Activated naive CD4-positive, alpha-beta T cell treated with anti-CD3 and anti-CD28 coated beads for 36 hours (primary cell): ENCODE data around the gene MTMR3. TPM values are rescaled to one million over a fixed set of nuclear protein-coding genes. Genes with fewer than 3 reads are reported as not detected.
"Not testable (repeated sequence)": the region's sequence is repeated elsewhere in the genome, so short reads cannot be mapped to it uniquely, and the experiment has no call there.

Experiments used
- CTCF ChIA-PET: fragments of 350-600 bp; sonication (Branson Sonifier 250); formaldehyde crosslinking; loops from one replicate; lab custom pipeline; 2021; ENCODE audit warnings: antibody characterized with exemption; lab: Charles Lee
- DNase-seq: peaks from one replicate; pipeline ENCODE4 v3.0.0-alpha.2; 2020
- H3K27ac Mint-ChIP-seq: one replicate; pipeline ENCODE4 v1.8.0; 2021; ENCODE audit warnings: mild to moderate bottlenecking, mixed read lengths
- H3K27me3 Mint-ChIP-seq: one replicate; pipeline ENCODE4 v1.8.0; 2021; ENCODE audit warnings: low read depth, mixed read lengths
- H3K36me3 Mint-ChIP-seq: one replicate; pipeline ENCODE4 v1.8.0; 2021; ENCODE audit warnings: low read depth, mixed read lengths
- H3K4me1 Mint-ChIP-seq: one replicate; pipeline ENCODE4 v1.8.0; 2021; ENCODE audit warnings: low read depth, mixed read lengths
- H3K4me3 Mint-ChIP-seq: one replicate; pipeline ENCODE4 v1.8.0; 2021; ENCODE audit warnings: mild to moderate bottlenecking, moderate library complexity, mixed read lengths
- H3K9me3 Mint-ChIP-seq: one replicate; pipeline ENCODE4 v1.8.0; 2021; ENCODE audit warnings: mixed read lengths
- intact Hi-C: fragments of 100-400 bp; cut with micrococcal nuclease; formaldehyde crosslinking; loops from one replicate; pipeline ENCODE4 v1.15.1; 2023
- total RNA-seq, 2 experiments: library from RNA; stranded (reverse); gene quantifications; one replicate each; pipeline ENCODE4 v1.2.3, GENCODE V29; 2021

Gene MTMR3
- 10 to 100 TPM; 26.0 to 27.1 TPM for total RNA-seq

DNA sequence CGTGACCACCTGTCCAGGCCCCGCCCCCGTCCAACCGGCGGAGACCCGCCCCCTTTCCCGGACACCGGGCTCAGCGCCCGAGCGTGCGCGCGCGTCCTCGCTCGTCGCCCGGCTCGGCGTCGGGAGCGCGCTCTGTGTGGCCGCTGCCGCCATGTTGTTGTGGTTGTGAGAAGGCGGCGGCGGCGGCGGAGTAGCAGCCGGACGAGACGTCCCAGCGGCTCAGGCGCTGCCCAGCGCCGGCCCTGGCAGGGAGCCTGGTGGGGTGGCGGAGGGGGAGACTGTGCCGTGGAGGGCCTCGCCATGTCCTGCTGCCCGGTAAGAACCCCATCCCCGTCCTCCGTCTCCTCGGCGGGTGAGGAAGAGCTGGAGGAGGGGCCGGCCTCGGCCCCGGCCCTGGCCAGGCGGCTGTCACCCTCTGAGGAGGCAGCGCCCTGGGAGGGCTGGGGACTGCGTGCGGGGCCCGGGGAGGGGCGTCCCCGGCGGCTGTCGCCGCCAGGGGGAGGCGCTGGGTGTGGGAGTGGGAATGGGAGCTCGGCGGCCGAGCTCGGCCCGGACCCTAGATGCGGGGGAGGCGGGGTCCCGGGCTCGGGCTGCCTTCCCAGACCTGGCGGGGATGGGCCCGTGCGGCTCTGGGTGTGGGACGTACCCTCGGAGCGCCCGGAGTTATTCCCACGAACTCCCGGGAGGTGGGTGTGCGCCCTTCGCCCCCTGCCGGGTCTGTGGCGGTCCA is at the start of gene MTMR3:
MTMR3 (plus strand) TSS at position 130 of the 730 bp plus-strand sequence. CDS start 87,886 bp downstream, outside the sequence.
- DNase-seq, result peak; percentile 95
- peak within 1 kb of the TSS; percentile 89 for H3K4me3 Mint-ChIP-seq
- no peaks in the 10 kb centered on the region for H3K27me3 Mint-ChIP-seq
- H3K9me3 Mint-ChIP-seq, result no peaks in the 10 kb centered on the region
- intact Hi-C loops, result loop anchor here (1.0 to 5.0 kb wide), 3 partner anchors 45 to 281 kb away; partner anchors contain the start of genes ASCC2, NF2, UQCR10 and ZMAT5
- peaks cover 6% of the 10 kb centered on the region for H3K4me1 Mint-ChIP-seq
- H3K27ac Mint-ChIP-seq, result peak within 1 kb of the TSS; percentile 78
- CTCF ChIA-PET, result no interaction called here
- no peaks in the 10 kb centered on the region for H3K36me3 Mint-ChIP-seq

- Mint-ChIP-seq H3K4me3 (no peak overlapping the region), H3K4me1 (peaks cover 29% of the 10 kb centered on the region), H3K36me3 (peaks cover 4% of the 10 kb centered on the region), H3K27me3 (no peaks in the 10 kb centered on the region), H3K9me3 (no peaks in the 10 kb centered on the region), H3K27ac (no peak overlapping the region)
- CTCF ChIA-PET, result interaction anchor here (1.4 kb wide), 1 partner anchor 255 kb away, joined by 3 read pairs; no protein-coding TSS in a partner anchor
- intact Hi-C loops, result no loop called here
- no peak for DNase-seq
Measured at GRCh38 chr22:29833392-29833965, 49.5 kb upstream of the MTMR3 start.

DNA sequence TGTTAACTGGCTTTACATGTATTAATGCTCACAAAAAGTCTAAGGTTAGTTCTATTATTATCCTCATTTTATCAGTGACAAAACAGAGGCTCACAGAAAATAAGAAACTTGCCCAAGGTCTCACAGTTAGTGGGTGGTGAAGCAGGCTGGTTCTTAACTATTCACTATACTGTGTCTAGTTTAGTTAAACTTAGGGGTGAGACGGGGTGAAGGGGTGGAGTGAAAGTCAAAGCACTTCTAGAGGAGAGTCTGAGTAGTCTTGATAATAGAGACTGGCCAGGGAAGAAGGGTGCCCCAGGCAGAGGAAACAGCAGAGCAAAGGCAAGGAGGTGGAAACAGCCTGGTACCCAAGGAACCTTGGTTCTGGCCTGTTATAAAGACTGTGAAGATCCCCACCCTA is 48.9 kb upstream of the MTMR3 start:
- H3K36me3 Mint-ChIP-seq, result peaks cover 2% of the 10 kb centered on the region
- peaks cover 33% of the 10 kb centered on the region for H3K4me1 Mint-ChIP-seq
- H3K9me3 Mint-ChIP-seq, result no peaks in the 10 kb centered on the region
- CTCF ChIA-PET, result interaction anchor here (1.4 kb wide), 1 partner anchor 255 kb away, joined by 3 read pairs; no protein-coding TSS in a partner anchor
- intact Hi-C loops, result no loop called here
- H3K27me3 Mint-ChIP-seq, result no peaks in the 10 kb centered on the region
- no peak for DNase-seq
- H3K4me3 Mint-ChIP-seq, result no peak overlapping the region
- no peak overlapping the region for H3K27ac Mint-ChIP-seq

GRCh38 chr22:29836791-29837370 is 46.1 kb upstream of the MTMR3 start:
- H3K36me3 Mint-ChIP-seq, H3K9me3 Mint-ChIP-seq, intact Hi-C loops, DNase-seq, H3K27me3 Mint-ChIP-seq, H3K27ac Mint-ChIP-seq: not testable (repeated sequence)
- Mint-ChIP-seq H3K4me3 (peak overlapping the region; percentile 94), H3K4me1 (peaks cover 34% of the 10 kb centered on the region)
- CTCF ChIA-PET, result interaction anchor here (0.5 to 1.8 kb wide), 4 partner anchors 43 to 213 kb away, joined by 3 to 10 read pairs (median 4); no protein-coding TSS in a partner anchor

DNA sequence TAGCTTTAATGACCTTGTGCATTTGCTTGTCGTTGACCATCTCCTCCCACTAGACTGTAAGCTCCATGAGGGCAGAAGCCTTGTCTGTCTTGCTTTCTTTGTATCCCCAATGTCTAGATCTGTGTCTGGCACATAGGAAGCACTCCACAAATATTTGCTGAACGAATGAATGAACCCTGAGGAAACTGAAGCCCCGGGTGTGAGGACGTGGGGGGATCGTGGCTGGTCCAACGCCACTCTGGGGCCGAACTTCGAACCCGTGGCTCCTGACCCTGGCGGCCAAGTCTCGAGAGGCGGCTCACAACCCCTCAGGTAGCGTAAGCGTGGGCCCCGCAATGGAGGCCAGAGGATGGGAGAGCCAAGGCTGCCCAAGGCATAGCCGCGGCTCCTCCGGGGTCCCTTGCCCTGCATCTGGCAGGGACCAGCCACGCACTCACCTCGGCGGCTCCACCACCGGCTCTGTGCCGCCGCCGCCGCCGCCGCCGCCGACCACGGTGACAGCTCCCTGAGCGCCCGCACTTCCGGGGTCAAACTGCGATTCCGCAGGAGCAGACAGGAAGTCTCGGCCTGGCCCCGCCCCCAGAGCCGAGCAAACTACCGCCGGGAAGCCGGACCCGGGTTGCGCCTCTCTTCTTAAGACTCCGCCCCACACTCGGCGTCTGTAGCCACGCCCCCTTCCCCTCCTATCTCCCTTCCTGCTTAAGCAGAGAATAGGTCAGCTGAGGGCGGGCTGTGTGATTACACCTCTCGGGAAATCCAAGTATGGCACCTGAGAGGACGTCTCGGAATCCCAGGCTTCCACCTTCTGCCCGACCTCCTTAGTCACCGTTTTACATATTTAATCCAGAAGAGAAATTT is 45.0 kb upstream of the MTMR3 start, which contains the start of gene ASCC2:
ASCC2 (minus strand) TSS at position 534 of the 858 bp plus-strand sequence. CDS start 5,949 bp downstream, outside the sequence.
- Mint-ChIP-seq H3K9me3 (no peaks in the 10 kb centered on the region), H3K4me3 (peak within 1 kb of the TSS; percentile 94), H3K4me1 (peaks cover 34% of the 10 kb centered on the region), H3K27ac (peak within 1 kb of the TSS; percentile 92), H3K36me3 (peaks cover 2% of the 10 kb centered on the region), H3K27me3 (no peaks in the 10 kb centered on the region)
- intact Hi-C loops, result loop anchor here (1.0 kb wide), 6 partner anchors 17 to 450 kb away; partner anchors contain the start of genes AP1B1, MTMR3, NF2 and UQCR10
- CTCF ChIA-PET, result interaction anchor here (0.9 to 1.8 kb wide), 4 partner anchors 148 to 250 kb away, joined by 3 to 10 read pairs (median 4); no protein-coding TSS in a partner anchor
- peak; percentile 100 for DNase-seq

GRCh38 chr22:29838599-29838956 is 44.4 kb upstream of the MTMR3 start:
- CTCF ChIA-PET, result no interaction called here
- Mint-ChIP-seq H3K36me3 (peaks cover 2% of the 10 kb centered on the region), H3K9me3 (no peaks in the 10 kb centered on the region), H3K4me3 (peak overlapping the region; percentile 94), H3K27me3 (no peaks in the 10 kb centered on the region), H3K4me1 (peaks cover 29% of the 10 kb centered on the region), H3K27ac (peak overlapping the region; percentile 92)
- intact Hi-C loops, result loop anchor here (1.0 kb wide), 6 partner anchors 17 to 450 kb away; partner anchors contain the start of genes AP1B1, MTMR3, NF2 and UQCR10
- DNase-seq, result no peak

DNA sequence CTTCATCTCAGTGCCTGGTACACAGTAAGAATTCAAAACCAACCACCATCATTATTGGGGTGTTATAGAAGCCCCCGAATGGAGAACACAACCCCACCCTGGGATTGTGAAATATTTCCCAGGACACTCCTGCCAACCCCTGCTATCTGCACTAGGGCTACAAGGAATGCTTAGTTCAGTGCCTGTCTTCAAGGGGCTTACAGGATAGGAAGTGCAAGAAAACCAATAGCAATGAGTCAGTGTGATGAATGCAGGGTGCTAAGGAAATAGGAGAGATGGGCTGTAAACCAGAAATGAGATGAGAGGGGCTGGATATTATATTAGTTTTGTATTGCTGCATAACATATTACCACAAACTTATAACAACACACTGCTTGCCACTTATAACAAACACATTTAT is 43.9 kb upstream of the MTMR3 start:
- intact Hi-C loops, result no loop called here
- Mint-ChIP-seq H3K36me3 (peaks cover 1% of the 10 kb centered on the region), H3K9me3 (no peaks in the 10 kb centered on the region), H3K27me3 (no peaks in the 10 kb centered on the region), H3K27ac (peak overlapping the region; percentile 92), H3K4me3 (peak overlapping the region; percentile 94), H3K4me1 (peaks cover 29% of the 10 kb centered on the region)
- CTCF ChIA-PET, result no interaction called here
- DNase-seq, result no peak

GRCh38 chr22:29840498-29840897 is 42.5 kb upstream of the MTMR3 start:
- intact Hi-C loops, result no loop called here
- Mint-ChIP-seq H3K27me3 (no peaks in the 10 kb centered on the region), H3K4me1 (peaks cover 27% of the 10 kb centered on the region), H3K9me3 (no peaks in the 10 kb centered on the region), H3K27ac (no peak overlapping the region), H3K4me3 (no peak overlapping the region), H3K36me3 (no peaks in the 10 kb centered on the region)
- CTCF ChIA-PET, result no interaction called here
- no peak for DNase-seq

DNA sequence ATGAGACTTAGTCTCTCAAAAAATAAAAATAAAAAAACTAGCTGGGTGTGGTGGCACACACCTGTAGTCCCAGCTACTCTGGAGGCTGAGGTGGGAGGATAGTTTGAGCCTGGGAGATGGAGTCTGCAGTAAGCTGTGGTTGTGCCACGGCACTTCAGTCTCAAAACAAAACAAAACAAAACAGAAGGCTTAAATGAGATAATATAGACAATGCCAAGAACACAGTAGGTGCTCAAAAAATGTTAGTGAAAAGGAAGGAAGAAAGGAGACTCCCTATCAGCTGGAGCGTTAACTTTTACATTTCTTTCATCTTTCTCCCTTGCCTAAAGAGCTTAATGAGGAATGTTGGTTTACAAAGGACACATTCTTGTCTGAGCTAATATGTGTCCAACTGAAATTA is 40.8 kb upstream of the MTMR3 start:
- no peak for DNase-seq
- Mint-ChIP-seq H3K9me3 (no peaks in the 10 kb centered on the region), H3K36me3 (no peaks in the 10 kb centered on the region), H3K4me1 (peaks cover 13% of the 10 kb centered on the region), H3K27me3 (no peaks in the 10 kb centered on the region), H3K27ac (no peak overlapping the region), H3K4me3 (no peak overlapping the region)
- CTCF ChIA-PET, result no interaction called here
- intact Hi-C loops, result no loop called here

DNA sequence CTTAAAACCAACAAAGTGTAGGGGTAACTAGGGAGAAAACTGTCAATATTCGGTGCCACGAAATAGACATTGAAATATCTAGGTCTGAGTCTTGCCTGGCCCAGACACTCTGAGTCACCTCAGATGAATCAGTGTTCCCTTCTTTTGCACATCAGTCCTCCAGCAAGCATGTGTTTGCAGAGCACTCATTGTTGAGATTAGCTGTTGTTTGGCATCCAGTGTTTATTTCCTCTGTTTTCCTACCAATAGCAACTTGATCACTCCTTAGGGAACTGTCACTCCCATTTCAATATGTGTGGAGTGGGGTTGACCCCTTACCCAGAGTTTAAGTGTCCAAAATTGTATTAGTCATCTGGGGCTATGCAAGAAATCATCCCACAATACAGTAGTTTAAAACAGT is 40.2 kb upstream of the MTMR3 start:
- H3K27me3 Mint-ChIP-seq, result no peaks in the 10 kb centered on the region
- peaks cover 9% of the 10 kb centered on the region for H3K4me1 Mint-ChIP-seq
- intact Hi-C loops, result no loop called here
- H3K4me3 Mint-ChIP-seq, result no peak overlapping the region
- no peak for DNase-seq
- H3K27ac Mint-ChIP-seq, result no peak overlapping the region
- no peaks in the 10 kb centered on the region for H3K36me3 Mint-ChIP-seq
- CTCF ChIA-PET, result no interaction called here
- H3K9me3 Mint-ChIP-seq, result no peaks in the 10 kb centered on the region

GRCh38 chr22:29846290-29846689 is 36.7 kb upstream of the MTMR3 start:
- no peak overlapping the region for H3K4me3 Mint-ChIP-seq
- no peaks in the 10 kb centered on the region for H3K27me3 Mint-ChIP-seq
- no peaks in the 10 kb centered on the region for H3K9me3 Mint-ChIP-seq
- H3K27ac Mint-ChIP-seq, result no peak overlapping the region
- CTCF ChIA-PET, result interaction anchor here (1.4 kb wide), 1 partner anchor 159 kb away, joined by 3 read pairs; no protein-coding TSS in a partner anchor
- no peaks in the 10 kb centered on the region for H3K36me3 Mint-ChIP-seq
- no peak for DNase-seq
- intact Hi-C loops, result no loop called here
- no peaks in the 10 kb centered on the region for H3K4me1 Mint-ChIP-seq
